GM19035 (cell line): ENCODE measurements around the gene VSTM2B.
"Not testable (repeated sequence)": the region's sequence is repeated elsewhere in the genome, so short reads cannot be mapped to it uniquely, and the experiment has no call there.

Experiments
- ATAC-seq: cut with Tn5 transposase; IDR thresholded peaks from one replicate; pipeline ENCODE4 v1.9.1; 2021; ENCODE audit not compliant: unreplicated experiment

VSTM2B gene

DNA sequence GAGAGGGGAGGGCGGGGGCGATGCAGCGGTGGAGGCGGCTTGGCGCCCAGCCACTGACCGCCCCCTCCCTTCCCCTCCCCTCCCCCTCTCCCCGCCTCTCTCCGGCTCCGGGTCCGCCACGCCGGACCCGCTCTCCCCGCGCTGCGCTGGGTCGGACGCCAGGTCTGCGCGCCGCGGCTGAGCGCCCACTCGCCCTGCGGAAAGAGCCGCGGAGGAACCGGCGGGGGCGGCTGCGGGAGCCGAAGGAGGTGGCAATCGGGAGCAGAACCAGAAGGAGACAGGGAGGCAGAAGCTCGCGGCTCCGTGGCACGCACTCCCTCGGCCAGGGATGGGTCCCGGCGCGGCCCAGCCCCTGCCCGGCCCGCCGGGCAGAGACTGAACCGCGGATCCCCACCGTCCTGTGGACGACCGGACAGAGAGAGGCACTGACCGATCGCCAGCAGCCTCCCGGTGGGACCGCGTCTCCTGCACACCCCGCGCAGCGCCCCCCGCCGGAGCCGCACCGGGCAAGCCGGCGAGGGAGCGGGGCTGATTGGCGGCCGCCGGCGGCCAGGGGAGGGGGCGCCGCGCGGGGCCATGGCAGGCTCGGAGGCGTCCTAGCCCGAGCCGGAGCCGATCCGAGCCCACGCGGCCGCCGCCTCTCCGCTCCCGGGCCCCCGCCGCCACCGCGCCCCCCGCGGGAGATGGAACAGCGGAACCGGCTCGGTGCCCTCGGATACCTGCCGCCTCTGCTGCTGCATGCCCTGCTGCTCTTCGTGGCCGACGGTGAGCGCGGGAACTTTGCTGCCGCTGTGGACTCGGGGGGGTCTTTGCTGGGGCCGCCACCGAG, at the start of gene VSTM2B:
TSS of gene VSTM2B (plus strand) at position 94 of the 829 bp plus-strand sequence. CDS start at position 684, 590 bp downstream.
- no peak for ATAC-seq

DNA sequence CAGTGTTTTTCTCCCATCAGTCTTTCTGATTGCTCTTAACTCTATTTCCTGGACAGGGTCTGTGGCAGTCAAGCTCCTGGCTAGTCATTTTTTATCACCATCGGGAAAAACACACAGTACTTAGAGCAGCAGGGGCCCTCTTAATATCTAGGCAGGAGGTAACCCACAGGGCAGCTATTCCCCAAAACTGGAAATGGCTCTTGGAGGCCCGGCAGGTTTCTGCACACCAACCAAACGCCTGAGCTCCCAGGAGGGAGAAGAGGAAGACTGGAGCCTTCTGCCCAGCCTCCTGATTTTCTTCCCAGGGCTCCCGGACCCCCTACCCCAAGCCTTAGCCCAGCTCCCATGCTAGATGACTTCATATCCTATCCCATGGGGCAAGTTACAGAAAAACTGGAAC, 49.3 kb upstream of the VSTM2B start:
- ATAC-seq = no peak

DNA sequence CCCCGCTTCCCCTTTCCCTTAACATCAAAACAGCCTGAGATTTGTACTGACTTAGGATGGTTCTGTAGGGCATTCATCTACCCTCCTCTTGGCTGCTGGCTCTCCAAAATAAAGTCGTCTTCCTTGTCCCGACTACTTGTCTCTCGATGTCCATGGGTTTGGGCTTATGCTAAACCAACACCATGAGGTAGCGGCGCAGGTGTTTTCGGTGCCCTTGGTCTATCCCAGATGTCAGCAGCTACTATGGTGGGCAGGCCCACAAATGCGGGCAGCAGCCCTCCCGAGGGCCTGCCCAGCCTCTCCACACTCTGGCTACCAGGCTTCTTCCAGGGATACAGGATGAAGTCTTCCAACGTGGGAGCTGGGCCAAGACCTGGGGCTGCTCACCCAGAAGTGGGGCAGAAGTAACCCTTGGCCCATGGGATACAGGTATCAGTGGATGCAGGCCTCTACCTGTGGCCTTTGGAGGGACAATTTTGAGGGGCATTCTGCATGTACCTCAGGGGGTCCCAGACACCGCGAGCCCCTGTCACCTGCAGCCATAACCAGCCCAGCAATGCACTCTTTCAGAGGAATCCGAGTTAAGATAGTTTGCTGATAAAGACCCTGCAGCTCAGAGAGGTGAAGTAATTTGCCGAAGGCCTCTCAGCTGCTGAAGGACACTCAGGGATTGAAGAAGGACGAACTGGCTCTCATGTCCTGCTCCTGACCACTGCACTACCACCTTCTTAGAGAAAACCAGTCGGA, 47.8 kb upstream of the VSTM2B start:
- ATAC-seq = no peak

DNA sequence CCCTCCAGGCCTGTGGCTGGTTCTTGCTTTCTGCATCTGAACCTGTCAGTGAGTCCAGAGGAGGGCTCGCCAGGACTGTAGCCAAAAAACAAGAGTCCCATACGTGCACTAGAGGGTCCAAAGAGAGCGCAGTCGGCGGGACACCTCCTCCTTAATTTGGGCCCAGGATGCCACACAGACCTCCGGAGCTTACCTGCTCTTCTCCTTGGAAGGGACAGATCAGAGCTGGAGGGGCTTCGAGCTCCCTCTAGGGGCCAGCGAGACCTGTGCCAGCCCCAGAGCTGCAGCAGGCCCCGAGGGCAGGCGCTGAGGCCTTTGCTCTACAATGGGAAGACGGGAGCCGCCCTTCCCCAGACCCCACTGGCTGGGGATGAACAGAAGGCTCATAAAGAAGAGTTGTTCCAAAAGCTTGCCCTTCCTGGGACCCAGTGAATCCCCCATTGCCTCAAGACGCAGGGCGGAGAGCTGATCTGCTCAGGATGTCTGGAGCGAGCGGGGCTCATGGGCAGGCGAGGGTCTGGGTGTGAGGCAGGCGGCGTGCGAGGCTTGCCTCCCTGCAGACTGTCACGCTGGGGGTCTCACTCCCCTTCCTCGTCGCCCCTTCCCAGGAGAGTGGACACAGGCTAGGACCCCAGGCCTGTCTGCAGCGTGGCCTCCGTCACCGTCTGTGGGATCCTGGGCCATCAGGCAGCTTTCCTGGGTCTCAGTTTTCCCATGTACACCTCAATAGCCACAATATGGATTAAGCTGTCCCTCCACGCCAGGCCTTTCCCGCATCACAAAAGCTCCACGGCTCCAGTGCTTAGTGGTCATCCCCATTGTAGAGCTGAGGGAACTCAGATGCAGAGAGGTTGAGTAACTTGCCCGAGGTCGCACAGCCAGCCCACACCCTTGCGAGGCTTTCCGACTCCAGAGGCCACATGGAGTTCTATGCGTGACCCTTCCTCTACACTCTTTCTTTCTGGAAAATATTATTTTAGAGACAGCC, 46.9 kb upstream of the VSTM2B start:
- ATAC-seq = no peak

DNA sequence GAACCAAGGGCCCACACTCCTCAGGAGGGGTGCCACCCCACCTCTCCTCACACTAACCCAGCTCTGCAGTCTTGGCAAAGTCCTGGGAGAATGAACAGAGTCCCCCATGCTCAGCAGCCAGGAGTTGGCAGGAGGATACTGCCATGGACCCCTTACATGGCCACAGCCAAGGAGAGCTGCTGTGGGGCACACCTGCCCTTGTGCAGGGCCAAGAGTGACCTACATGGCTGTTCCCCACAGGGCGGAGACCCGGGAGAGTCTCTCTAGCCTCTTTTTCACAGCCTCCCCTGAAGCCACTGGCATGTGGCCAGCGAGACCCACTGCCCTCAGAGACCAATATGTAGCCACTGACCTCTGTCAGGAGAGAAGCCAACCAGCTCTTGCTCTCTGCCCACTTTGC, 45.9 kb upstream of the VSTM2B start:
- no peak for ATAC-seq

DNA sequence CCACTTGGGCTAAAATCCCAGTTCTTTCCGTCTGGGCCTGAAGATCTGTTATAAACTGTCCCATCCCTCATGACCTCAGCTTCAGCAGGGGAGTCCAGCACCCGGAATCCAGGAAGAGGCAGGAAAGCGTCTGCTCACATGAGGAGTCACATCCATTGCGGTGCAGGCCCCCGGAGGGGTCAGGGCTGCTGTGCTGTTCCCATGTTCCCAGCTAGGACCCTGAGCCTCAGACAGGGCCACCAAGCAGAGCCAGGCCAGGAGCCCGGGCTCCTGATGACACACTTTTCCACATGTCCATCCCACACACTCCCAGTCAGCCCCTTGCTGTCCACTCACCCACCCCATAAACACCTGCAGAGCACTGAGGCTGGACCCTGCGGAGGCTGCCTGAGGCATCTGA, 45.3 kb upstream of the VSTM2B start:
- ATAC-seq = no peak

DNA sequence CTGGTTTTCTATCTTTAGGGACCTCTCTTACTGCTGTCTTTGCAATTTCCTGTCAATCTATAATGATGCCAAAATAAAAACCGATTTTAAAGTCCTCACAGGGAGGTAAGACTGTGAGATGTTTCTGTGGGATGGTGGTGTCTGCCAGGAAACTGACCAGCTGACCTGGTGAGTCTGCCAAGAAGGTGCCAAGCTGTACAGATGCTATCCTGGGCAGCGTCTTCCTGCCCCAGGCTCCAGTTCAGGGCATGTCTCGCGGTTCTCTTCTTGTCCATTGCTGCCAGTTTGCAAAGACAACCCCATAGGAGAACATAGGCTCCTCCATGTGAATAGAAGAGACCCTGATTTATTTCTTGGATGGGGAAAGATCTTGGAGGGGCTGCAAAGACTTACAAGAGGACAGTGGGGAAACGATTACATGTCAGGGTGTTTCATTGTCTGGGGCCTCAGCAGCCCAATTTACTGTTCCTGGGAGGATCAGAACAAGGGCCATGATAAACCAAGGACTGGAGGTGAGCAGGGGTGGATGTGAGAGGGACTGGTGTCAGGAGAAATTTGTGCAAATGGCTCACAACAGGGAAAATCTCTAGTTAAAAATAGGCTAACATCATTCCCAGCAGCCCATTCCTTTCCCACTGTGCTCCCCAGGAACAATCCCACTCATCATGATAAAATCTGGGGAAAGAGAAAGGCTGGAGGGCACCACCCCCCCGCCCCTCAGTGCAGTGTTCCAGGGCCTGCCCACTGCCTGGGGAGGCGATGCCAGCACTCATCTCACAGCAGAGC, 42.7 kb upstream of the VSTM2B start:
- ATAC-seq = no peak

DNA sequence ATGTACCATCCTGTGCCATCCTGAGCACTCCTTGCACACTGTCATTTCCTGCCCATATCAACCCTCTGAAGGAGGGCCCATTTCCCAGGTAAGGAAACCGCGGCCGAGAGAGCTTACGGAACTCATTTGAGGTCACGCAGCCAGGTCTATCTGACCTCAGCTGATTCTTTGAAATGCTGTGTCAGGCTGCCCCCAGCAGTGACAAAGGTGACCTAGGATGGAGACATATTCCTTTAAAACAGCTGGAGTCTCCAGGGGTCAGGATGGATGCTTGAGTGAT, 42.2 kb upstream of the VSTM2B start:
- no peak for ATAC-seq

DNA sequence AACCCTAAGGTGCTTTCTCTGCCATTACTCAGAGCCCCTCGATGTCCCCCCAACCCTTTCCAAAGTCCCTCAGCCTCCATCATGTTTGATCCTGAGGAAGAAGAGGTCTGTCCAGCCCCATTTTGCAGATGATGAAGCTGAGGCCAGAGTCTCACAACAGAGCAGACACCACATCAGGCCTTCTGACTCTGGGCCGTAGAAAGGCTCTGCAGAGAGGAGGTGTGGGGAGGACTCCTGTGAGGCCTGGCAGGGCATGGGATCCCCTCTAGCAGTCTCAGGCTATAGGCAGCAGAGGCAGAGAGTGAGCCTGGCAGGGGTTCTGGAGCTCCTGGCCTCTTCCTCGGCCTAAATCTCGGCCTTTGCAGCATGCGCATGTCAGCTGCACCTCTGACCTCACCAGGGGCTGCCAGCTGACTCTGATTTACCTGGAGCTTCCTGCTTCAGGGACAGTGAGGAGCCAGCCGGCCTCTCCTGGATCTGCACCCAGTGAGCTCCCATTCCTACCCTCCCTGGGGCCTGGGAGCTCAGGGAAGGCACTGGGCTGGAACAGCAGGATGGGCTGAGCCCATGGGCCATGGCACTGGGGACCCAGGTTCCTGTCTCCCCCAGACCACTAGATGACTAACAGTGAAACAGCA, 41.7 kb upstream of the VSTM2B start:
- no peak for ATAC-seq

DNA sequence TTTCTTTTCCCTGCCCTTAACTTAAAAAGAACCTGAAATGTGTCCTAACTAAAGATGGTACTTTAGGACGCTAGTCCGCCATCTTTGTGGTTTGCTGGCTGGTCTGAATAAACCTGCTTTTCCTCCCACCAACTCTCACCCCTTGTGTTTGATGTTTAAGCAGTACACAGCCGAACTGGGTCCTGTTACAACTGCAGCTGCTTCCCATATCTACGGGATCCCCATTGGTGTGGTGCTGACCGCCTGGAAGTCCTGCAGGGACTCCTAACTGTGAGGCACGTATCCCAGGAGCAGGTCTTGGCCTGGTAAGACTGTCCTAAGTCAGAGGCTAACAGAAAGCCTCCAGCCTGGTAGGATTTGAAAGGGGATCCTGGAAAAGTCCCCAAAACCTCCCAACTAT, 40.9 kb upstream of the VSTM2B start:
- ATAC-seq = no peak

DNA sequence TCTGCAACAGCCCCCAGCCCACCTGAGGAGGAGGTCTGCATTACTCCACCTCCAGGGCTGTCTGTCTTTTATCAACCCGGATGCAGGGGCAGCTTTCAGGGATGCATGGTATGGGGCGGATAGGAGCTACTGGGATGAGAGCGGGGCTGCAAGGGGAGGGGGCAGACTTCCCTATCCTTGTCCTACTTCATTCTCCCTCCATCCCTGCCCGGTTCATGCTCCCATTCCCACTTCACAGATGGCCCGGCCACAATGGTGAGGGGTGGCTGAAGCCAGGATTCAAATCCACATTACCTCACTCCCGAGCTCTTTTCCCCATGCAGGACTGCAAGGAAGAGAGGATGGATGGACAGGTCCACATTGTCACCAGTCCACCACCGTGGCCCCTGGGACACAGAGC, 40.5 kb upstream of the VSTM2B start:
- no peak for ATAC-seq

DNA sequence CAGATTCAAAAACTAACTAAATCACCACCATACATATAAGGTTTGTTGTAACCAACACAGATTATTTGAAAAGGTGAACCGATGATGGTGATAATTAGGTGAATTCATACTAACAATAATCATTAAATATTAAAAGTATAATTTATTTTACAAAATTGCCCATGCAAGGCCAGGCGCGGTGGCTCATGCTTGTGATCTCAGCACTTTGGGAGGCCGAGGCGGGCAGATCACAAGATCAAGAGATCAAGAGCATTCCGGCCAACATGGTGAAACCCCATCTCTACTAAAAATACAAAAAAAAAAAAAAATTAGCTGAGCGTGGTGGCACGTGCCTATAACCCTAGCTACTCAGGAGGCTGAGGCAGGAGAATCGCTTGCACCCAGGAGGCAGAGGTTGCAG, 38.8 kb upstream of the VSTM2B start:
- ATAC-seq = not testable (repeated sequence)

DNA sequence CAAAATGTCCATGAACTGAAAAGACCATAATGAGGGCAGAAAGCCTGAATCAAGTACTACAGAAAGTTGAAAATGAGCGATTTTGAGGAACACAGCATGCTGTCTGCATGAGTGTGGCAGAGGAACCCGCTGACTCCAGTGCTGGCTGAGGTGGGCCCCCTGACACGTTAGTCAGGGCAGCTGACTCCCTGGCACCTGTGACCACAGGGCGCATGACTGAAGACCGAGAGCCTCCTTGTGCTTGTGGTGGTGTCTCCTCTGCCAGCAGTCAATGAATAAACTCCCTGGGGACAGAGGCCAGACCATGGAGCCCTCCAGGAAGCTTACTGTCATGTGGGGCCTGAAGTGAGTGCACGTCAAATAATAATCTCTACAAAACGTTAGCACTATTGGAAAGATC, 38.4 kb upstream of the VSTM2B start:
- ATAC-seq = no peak

DNA sequence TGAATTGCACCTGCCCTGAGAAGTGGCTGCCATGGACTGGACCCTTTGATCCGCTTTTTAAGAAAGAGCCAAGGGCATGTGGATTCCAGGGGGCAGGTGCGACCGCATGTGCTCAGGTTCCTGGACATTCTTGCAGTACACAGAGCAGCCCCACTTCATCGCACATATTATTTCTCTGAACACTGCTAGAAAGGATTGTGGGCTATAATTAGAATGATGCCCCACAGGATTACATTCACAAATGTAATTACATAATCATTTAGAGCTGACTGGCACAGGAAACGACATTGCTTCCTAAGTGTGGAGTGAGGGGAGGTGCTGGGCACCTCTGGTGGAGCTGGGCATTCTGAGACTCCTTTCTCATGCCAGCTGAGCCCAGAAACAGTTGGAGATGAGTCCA, 37.5 kb upstream of the VSTM2B start:
- no peak for ATAC-seq

DNA sequence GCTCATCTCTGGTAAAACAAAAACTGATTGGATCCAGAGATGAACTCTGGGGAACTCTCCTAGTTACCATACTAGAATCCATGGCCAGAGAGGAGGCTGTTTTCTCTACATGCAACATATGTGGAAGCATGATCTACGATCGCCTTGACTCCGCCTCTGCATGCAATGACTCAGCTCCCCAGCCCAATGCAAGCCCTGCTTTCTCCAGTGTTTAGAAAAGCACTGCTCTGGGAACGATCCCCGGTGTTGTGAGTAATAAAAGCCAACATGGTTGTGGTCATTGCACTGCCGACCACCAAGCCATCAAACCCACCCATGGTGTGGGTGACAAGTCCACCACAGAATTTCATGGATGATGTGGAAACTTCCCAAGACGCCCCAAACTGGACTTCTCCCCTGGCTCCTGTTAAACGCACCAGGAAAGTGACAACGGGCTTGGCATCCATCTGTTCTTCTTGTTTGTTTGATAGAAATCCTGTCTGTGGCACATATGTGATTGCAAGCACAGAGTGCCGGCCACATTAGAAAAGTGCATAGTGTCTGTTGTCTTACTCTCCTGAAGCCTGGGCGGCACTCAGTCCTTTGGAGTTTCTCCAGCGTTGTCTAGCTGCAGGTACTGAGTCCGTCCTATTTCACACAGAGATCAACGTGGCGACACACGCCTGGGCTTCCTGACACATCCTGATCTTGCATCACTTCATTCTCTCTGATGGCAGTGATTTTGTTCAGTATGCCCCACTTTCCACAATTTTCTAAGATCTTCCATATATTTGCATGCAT, 36.4 kb upstream of the VSTM2B start:
- ATAC-seq = no peak

DNA sequence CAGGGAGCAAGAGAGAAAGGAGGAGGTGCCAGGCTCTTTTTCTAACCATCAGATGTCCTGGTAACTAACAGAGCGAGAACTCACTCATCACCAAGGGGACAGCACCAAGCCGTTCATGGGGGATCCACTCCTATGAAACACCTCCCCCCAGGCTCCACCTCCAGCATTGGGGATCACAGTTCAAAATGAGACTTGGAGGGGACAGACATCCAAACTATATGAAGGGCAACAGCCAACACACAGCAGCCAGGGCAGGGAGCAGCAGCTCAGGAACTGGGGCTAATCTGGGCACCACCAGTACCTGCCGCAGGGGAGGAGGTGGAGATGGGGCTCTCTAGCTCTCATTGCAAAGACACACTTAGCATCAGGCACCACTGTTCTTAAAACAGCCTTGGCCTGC, 34.3 kb upstream of the VSTM2B start:
- ATAC-seq = no peak

DNA sequence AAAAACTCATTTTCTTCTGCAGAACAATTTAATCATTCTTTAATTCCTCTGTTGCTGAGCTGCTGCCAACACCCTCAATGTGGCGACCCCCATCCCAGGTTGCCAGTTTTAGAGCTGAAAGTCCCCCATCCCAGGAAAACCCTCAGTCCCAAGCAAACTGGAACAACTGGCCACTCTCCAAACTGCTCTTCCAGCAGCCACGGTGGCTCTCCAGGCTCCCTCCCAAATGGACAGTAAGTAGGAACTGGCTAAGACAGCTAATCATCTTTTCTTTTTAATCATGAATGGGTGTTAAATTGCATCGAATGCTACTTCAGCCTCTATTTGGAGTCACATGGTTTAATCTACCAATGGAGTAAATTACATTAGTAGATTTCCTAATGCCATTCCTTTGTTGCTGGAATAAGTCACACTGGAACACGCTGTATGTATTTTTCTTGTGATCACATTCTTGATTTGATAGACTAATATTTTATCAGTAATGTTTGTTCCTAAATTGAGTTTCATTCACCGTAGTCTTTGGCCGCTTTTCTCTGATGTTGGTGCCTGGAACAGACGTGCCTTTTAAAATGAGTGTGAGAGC, 33.7 kb upstream of the VSTM2B start:
- ATAC-seq = no peak

DNA sequence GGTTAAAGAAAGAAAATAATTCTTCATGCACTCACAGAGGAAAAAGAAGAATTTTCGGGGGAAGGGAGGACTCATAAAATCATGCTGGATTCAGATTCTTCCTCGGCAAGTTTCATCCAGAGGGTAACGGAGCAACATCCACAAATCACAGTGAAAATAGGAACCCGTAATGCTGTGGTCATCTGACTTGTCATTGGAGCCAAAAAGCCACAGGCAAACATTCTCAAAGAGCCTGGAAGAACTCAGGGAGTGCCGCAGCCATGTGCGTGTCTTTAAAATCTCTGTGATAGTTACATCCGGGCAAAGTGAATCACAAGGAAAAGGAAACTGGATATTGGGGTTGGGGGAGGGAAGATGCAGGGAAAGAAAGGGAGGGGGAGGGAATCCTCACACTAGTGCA, 33.0 kb upstream of the VSTM2B start:
- ATAC-seq = no peak

DNA sequence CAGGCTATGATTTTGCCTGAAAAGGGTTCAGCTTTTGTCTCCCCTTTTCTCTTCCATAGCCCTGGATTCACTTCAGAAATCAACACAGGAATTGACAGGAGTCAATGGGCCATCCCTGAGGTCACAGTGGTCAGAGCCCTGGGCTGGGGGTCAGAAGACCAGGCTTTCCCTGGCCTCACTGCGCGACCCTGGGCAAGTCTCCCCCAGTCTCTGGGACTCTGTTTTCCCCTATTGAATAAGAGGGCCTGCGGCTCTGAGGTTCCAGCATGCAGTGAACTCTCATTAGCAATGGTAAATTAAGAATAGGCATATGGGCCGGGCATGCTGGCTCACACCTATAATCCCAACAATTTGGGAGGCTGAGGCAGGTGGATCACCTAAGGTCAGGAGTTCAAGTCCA, 30.7 kb upstream of the VSTM2B start:
- no peak for ATAC-seq
